Neuron (in vitro differentiated cells): ENCODE data around the gene XPNPEP3.

Experiments
- H2AFZ ChIP-seq: one replicate; pipeline ENCODE4 v1.6.1; 2013; ENCODE audit warnings: low read depth, mild to moderate bottlenecking, inconsistent platforms, low read length, moderate library complexity
- H3K27me3 ChIP-seq: one replicate; pipeline ENCODE4 v1.6.1; 2013; ENCODE audit warnings: low read length; ENCODE audit not compliant: insufficient read depth
- H3K36me3 ChIP-seq: one replicate; pipeline ENCODE4 v1.6.1; 2013; ENCODE audit warnings: low read length; ENCODE audit not compliant: insufficient read depth
- H3K4me1 ChIP-seq: one replicate; pipeline ENCODE4 v1.6.1; 2013; ENCODE audit warnings: low read length; ENCODE audit not compliant: insufficient read depth
- H3K4me3 ChIP-seq: 2 replicates; pipeline ENCODE4 v1.5.1; 2013; ENCODE audit warnings: mild to moderate bottlenecking, low read length, moderate library complexity
- H3K9me3 ChIP-seq: one replicate; pipeline ENCODE4 v1.6.1; 2013; ENCODE audit warnings: low read length

Gene XPNPEP3

DNA sequence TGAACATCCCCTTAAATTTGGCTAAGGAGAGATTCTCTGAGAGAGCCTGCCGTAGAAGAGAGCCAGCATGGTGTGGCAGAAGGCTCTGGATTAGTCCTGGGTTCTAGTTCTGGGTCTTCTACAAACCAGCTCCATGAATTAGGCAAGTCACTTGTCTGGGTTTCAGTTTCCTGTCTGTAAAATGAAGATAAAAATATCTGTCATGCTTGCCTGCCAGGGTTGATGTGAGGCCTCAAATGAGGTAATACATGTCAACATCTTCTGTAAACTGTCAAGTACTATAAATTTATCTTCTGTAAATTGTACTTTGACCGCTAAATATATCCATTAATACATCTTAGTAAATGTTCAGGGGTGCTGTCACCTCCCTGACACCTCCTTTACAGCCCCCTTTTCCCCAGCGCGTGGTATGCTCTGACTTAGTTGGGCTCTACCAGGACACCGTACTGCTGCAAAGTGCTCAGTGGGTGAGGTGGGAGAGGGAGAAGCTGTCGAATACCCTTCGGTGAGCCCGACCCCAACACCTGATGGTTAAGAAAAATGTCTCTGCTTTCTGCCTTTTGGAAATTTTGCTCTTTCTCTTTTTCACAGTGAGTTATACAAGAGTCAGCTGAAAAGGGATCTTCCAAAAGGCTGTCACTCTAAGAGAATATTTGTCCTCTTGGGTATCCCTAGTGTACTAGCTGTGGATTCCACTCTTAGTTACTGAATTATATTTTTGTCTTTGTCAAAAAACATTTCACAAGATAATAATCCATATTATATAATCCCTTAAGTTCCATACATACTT, 109.2 kb downstream of the XPNPEP3 start:
- Histone ChIP-seq H3K27me3 (no peaks in the 10 kb centered on the region), H3K9me3 (no peaks in the 10 kb centered on the region), H2AFZ (no peak overlapping the region), H3K36me3 (peaks cover 76% of the 10 kb centered on the region), H3K4me3 (no peak overlapping the region), H3K4me1 (no peaks in the 10 kb centered on the region)

DNA sequence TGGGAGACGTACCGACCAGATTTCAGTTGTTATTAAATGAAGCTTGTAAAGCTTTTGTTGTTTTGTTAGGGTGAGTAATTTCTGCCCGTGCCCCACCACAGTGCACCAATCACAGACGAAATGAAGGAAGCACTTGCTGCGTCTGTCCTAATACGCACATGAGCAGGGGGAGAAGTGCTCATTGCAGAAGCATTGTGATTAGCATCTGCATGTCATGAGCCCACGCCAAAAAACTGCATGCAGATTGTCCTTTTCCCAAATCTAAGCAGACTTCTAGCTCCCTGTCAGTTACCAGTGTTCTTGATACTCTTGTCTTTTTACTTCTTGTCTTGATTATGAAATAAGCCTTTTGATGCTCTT, 109.8 kb downstream of the XPNPEP3 start:
- Histone ChIP-seq H3K4me3 (no peak overlapping the region), H2AFZ (no peak overlapping the region), H3K27me3 (no peaks in the 10 kb centered on the region), H3K36me3 (peaks cover 73% of the 10 kb centered on the region), H3K9me3 (no peaks in the 10 kb centered on the region), H3K4me1 (no peaks in the 10 kb centered on the region)

DNA sequence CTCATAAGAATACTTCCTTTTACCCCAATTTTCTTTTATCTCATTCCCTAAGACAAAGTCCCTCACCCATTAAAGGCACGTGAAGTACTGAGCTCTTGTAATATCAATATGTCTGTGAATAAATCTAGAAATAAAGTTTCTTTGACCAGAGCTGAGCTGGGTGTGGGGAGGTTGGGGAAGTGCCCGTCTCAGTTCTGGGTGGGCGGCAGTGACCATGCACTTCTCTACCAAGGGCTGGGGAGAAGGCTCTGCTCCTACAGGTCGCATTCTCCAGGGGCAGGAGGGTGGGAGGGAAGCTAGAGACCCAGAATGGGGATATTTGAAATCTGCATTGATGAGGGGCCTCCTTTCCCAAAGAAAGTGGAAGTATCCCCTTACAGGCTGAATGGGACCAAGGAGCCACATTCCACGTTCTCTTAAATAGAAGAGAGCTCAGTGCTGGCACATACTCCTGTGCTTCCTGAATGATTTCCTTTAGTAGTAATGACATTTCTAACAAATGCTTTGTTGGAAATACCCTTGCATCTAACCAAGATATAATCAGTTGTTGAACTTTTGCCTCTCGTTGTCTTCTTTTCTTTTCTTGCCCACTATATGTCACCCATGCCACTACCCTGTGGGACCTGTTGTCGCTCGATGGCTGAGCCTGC, 110.3 kb downstream of the XPNPEP3 start:
- Histone ChIP-seq H3K36me3 (peaks cover 73% of the 10 kb centered on the region), H3K4me3 (no peak overlapping the region), H3K9me3 (no peaks in the 10 kb centered on the region), H3K4me1 (no peaks in the 10 kb centered on the region), H3K27me3 (no peaks in the 10 kb centered on the region), H2AFZ (no peak overlapping the region)

DNA sequence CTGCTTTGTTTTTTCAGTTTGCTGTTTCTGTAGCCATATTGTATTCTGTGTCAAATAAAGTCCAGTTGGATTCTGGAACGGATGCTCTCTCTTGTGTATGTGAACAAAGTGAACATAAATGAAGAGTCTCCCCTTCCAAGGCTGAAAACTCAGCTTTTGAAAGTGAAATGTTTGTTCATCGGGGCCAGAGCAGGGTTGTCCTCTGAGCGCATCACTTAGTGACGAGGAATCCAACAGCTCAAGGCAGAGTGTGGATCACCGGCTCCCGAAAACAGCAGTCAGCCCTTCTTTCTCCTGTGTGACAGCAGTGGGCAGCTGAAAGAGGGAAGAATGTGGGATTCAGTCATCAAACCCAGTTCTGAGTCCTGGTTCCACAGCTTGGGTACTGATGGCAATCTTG, 115.6 kb downstream of the XPNPEP3 start:
- Histone ChIP-seq H2AFZ (no peak overlapping the region), H3K36me3 (peaks cover 42% of the 10 kb centered on the region), H3K4me3 (no peak overlapping the region), H3K9me3 (no peaks in the 10 kb centered on the region), H3K27me3 (no peaks in the 10 kb centered on the region), H3K4me1 (no peaks in the 10 kb centered on the region)

DNA sequence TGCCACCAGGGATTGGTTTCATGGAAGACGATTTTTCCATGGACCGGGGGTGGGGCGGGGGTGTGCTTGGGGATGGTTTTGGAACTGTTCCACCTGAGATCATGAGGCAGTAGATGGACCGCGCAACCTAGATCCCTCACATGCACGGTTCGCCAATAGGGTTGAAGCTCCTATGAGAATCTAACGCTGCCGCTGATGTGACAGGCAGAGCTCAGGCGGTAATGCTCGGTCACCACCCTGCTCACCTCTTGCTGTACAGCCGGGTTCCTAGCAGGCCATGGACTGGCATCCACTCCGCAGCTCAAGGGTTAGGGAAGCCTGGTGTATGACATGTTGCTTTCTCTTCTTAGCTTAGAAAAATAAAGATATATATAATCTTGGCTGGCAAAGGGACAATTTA, 116.2 kb downstream of the XPNPEP3 start:
- Histone ChIP-seq H3K4me1 (no peaks in the 10 kb centered on the region), H3K4me3 (no peak overlapping the region), H2AFZ (no peak overlapping the region), H3K27me3 (no peaks in the 10 kb centered on the region), H3K36me3 (peaks cover 37% of the 10 kb centered on the region), H3K9me3 (no peaks in the 10 kb centered on the region)

DNA sequence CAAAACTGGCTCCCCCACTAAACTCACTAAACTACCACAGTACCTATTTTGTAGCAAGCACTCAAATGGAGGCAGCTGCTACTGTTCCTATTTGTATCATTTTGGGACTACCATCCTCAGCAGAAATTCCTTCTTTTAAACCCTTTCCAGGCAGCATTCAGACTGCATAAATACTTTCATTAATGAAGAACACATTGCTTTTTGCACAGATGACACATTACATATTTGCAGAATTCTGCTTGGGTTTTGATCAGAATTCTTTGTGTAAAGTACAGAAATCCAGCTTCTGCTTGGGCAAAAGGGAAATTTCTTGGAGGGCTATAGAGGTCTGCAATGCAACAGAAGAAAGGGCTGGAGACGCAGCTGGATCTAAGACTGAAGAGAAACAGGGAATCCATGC, 118.4 kb downstream of the XPNPEP3 start:
- peaks cover 21% of the 10 kb centered on the region for H3K36me3 ChIP-seq
- H3K27me3 ChIP-seq = no peaks in the 10 kb centered on the region
- no peaks in the 10 kb centered on the region for H3K9me3 ChIP-seq
- H3K4me1 ChIP-seq = no peaks in the 10 kb centered on the region
- no peak overlapping the region for H2AFZ ChIP-seq
- no peak overlapping the region for H3K4me3 ChIP-seq

DNA sequence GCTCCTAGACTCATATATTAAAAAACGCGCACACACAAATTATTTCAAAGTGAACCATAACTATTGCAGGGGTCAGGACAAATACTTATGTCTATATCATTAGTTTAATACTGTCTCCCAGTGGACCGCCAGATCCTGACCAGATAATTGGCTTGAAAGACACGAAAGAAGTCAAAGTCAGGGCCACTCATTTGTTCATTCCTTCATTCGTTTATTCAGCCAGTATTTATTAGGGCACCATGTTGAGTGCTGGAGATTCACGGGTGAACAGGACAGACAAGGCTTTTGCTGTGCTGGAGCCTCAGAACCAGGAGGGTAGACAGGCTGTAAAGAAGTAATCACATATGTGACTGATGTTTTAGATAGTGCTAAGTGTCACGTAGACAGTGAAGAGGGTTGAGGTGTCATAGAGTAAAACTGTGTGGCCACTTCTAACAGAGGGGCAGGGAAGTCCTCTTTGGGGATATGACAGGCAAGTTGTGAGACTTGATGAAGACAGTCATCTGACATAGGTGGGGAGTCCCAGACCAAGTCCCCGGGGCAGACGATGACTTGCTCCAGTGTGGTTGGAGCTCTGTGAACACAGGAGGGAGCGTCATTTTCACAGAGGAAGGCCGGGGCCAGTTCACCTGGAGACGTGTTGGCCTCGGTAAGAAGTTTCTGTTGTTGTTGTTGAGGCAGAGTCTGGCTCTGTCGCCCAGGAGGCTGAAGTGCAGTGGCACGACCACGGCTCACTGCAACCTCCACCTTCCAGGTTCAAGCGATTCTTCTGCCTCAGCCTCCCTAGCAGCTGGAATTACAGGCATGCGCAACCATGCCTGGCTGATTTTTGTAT, 120.1 kb downstream of the XPNPEP3 start:
- Histone ChIP-seq H2AFZ (no peak overlapping the region), H3K9me3 (no peaks in the 10 kb centered on the region), H3K27me3 (no peaks in the 10 kb centered on the region), H3K4me3 (no peak overlapping the region), H3K4me1 (no peaks in the 10 kb centered on the region), H3K36me3 (peaks cover 11% of the 10 kb centered on the region)

DNA sequence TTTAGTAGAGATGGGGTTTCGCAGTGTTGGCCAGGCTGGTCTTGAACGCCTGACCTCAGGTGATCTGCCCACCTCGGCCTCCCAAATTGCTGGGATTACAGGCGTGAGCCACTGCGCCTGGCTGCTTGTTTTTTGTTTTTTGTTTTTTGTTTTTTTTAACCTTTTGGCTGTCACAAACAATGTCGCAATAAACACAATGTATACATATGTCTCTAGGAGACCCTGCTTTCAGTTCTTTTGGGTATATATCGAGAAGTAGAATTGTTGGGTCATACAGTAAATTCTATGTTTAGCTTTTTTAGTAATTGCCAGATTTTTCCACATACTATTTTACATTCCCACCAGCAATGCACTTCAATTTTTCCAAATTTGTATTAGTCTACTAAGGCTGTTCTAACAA, 122.2 kb downstream of the XPNPEP3 start:
- Histone ChIP-seq H3K4me3 (no peak overlapping the region), H3K27me3 (no peaks in the 10 kb centered on the region), H3K9me3 (no peaks in the 10 kb centered on the region), H3K4me1 (no peaks in the 10 kb centered on the region), H3K36me3 (no peaks in the 10 kb centered on the region), H2AFZ (no peak overlapping the region)

DNA sequence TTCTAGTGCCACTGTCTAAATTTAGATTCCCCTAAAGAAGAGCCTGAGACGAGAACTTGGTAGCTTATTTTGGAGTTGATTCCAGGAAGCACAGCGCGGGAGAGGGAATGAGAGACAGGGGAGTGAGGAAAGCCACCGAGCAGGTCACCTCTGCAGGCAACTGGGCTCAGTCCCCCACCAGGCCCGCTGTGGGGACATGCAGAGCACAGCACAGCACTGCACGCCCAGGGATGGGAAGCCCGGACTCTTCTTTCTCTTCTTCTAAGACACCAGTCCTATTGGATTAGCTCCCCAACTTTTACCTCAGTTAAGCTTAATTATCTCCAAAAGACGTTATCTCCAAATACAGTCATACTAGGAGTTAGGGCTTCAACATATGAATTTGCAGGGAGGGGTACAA, 122.9 kb downstream of the XPNPEP3 start:
- H3K9me3 ChIP-seq = no peaks in the 10 kb centered on the region
- H3K36me3 ChIP-seq = no peaks in the 10 kb centered on the region
- no peaks in the 10 kb centered on the region for H3K27me3 ChIP-seq
- no peak overlapping the region for H3K4me3 ChIP-seq
- no peaks in the 10 kb centered on the region for H3K4me1 ChIP-seq
- no peak overlapping the region for H2AFZ ChIP-seq
